Gastroesophageal sphincter (tissue), 4 donors: ENCODE measurements around the gene ANP32A. TPM values are rescaled to one million over a fixed set of nuclear protein-coding genes. Genes with fewer than 3 reads are reported as not detected.

ENCODE experiments used
- ATAC-seq: fragments of 150-250 bp; one replicate; pipeline ENCODE4 v1.9.1; 2016; ENCODE audit warnings: mild to moderate bottlenecking, moderate library complexity
- H3K27ac ChIP-seq, 4 donors: fragments of 200-600 bp; sonication (generic) in 3 of 4; 1 replicate in 3 of 4; 2 replicates in 1 of 4; pipeline ENCODE4 v1.5.1; 2016 to 2019
- H3K27me3 ChIP-seq: fragments of 200-600 bp; sonication (generic); one replicate; pipeline ENCODE4 v1.5.1; 2019
- H3K36me3 ChIP-seq, 2 donors: fragments of 200-600 bp; sonication (generic); one replicate each; pipeline ENCODE4 v1.5.1; 2019; ENCODE audit warnings: control low read depth in 1 of 2
- H3K4me1 ChIP-seq, 3 donors: fragments of 200-600 bp; sonication (generic); 1 replicate in 2 of 3; 2 replicates in 1 of 3; pipeline ENCODE4 v1.5.1; 2016 to 2019; ENCODE audit warnings: control low read depth in 2 of 3
- H3K4me3 ChIP-seq, 2 donors: fragments of 200-600 bp; sonication (generic); one replicate each; pipeline ENCODE4 v1.5.1; 2019; ENCODE audit warnings: mild to moderate bottlenecking in 1 of 2, moderate library complexity in 1 of 2
- H3K9me3 ChIP-seq, 3 donors: fragments of 200-600 bp; sonication (generic); one replicate each; pipeline ENCODE4 v1.5.1; 2017 to 2019; ENCODE audit warnings: control low read depth in 2 of 3
- CTCF ChIP-seq, 4 experiments: fragments of 200-600 bp in 2 of 4; fragments of 450-650 bp in 2 of 4; sonication (generic) in 1 of 4; IDR thresholded peaks; one replicate each; pipeline ENCODE4 v1.5.1; 2017 to 2019; ENCODE audit warnings: antibody characterized with exemption in 4 of 4, mild to moderate bottlenecking in 2 of 4, moderate library complexity in 2 of 4
- EP300 ChIP-seq: sonication (generic); formaldehyde crosslinking; IDR thresholded peaks from one replicate; pipeline ENCODE4 v1.6.1; 2017; ENCODE audit warnings: antibody characterized with exemption, mild to moderate bottlenecking
- POLR2A ChIP-seq, 2 donors: fragments of 450-650 bp; IDR thresholded peaks; one replicate each; pipeline ENCODE4 v1.6.1; 2017; ENCODE audit warnings: antibody characterized with exemption in 2 of 2, mild to moderate bottlenecking in 2 of 2, moderate library complexity in 1 of 2
- POLR2AphosphoS5 ChIP-seq: sonication (generic); formaldehyde crosslinking; IDR thresholded peaks from one replicate; pipeline ENCODE4 v1.6.1; 2017; ENCODE audit warnings: antibody characterized with exemption
- WGBS, 2 donors: methylation state at CpG; one replicate each; pipeline ENCODE4 v1.1.5; 2018; ENCODE audit warnings: low coverage in 1 of 2; 5-methylcytosine and 5-hydroxymethylcytosine counted together
- total RNA-seq, 4 donors: library from RNA; depleted of rRNA; stranded (reverse); fragments of >200 nt; gene quantifications; one replicate each; pipeline ENCODE4 v1.1.0, GENCODE V29; 2016

Gene ANP32A
- total RNA-seq, 4 donors from 2014 or later = 42.4 to 75.0 (median 55.6) TPM

DNA sequence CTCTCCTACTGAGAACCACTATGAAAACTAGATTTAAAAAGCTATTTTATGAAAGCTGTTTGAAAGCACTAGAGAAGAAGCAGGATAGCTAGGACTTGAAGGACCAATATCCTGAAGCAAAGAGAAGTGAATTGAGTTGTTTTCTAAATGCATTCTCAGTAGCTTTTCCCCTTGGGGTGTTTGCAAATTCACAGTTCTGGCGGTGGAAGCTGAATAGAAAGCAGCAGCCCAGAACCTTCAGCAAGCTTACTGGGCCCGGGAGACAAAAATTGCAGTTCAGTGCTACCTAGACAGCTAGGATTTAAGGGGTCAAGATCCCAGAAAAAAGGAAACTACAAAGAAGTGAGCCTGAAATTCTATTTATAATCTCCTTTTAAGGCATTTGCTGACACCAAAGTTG, 31.3 kb upstream of the ANP32A start:
- Histone ChIP-seq H3K27me3 (peaks cover 10% of the 10 kb centered on the region), H3K4me3 (no peak overlapping the region), H3K36me3 (no peaks in the 10 kb centered on the region), H3K4me1 (no peaks in the 10 kb centered on the region), H3K9me3 (peaks cover 0 to 11% (median 0%) of the 10 kb centered on the region in 3 donors), H3K27ac (no peak overlapping the region)
- TF ChIP-seq EP300 (no peak), POLR2AphosphoS5 (no peak), POLR2A (IDR thresholded peaks at IDR 0.05) (no peak), CTCF (IDR thresholded peaks at IDR 0.05) (no peak)
- WGBS, 2 donors = 61 to 87% methylated on average over 2 of the region's 2 CpGs
- ATAC-seq = no peak

DNA sequence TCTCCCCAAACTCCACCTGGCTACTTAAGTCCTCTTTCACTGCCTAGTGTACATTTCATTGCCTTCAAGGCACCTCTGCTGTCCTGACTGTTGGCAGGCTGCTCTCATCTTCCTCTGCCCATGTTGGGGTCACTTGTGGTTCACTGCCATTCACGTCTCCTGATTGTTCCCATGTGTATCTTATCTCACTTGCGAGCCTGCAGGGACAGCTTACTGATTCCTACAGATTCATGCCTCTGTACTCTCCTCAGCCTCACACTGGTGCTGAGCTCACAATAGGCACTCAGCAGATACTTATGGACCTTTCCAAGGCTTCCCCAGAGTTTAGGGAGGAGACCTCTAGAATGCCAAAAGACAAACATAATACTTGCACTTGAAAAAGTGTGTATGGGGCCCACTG, 28.8 kb upstream of the ANP32A start:
- ATAC-seq = no peak
- Histone ChIP-seq H3K9me3 (no peaks in the 10 kb centered on the region), H3K4me1 (no peaks in the 10 kb centered on the region), H3K27me3 (peaks cover 33% of the 10 kb centered on the region), H3K4me3 (no peak overlapping the region), H3K27ac (no peak overlapping the region), H3K36me3 (no peaks in the 10 kb centered on the region)
- TF ChIP-seq POLR2A (IDR thresholded peaks at IDR 0.05) (no peak), EP300 (no peak), CTCF (IDR thresholded peaks at IDR 0.05) (no peak), POLR2AphosphoS5 (no peak)
- WGBS, 2 donors = 60 to 86% methylated on average over 1 to 2 of the region's 2 CpGs

GRCh38 chr15:68846851-68847439, 26.2 kb upstream of the ANP32A start:
- H3K36me3 ChIP-seq = no peaks in the 10 kb centered on the region
- no peak overlapping the region for H3K4me3 ChIP-seq
- H3K27ac ChIP-seq = no peak overlapping the region
- H3K9me3 ChIP-seq = no peaks in the 10 kb centered on the region
- TF ChIP-seq CTCF (IDR thresholded peaks at IDR 0.05) (no peak), POLR2AphosphoS5 (no peak), POLR2A (IDR thresholded peaks at IDR 0.05) (no peak), EP300 (no peak)
- H3K27me3 ChIP-seq = peaks cover 50% of the 10 kb centered on the region
- no peak for ATAC-seq
- peaks cover 0 to 8% (median 0%) of the 10 kb centered on the region in 3 donors for H3K4me1 ChIP-seq
- WGBS, 2 donors = 91 to 100% methylated on average over 2 to 3 of the region's 3 CpGs

GRCh38 chr15:68844856-68845550, 24.3 kb upstream of the ANP32A start:
- TF ChIP-seq POLR2A (IDR thresholded peaks at IDR 0.05) (no peak), POLR2AphosphoS5 (no peak), CTCF (IDR thresholded peaks at IDR 0.05) (no peak), EP300 (no peak)
- H3K4me1 ChIP-seq = peaks cover 0 to 8% (median 0%) of the 10 kb centered on the region in 3 donors
- 65 to 68% methylated on average over 4 to 5 of the region's 5 CpGs for WGBS, 2 donors
- no peak overlapping the region for H3K27ac ChIP-seq
- H3K27me3 ChIP-seq = peaks cover 66% of the 10 kb centered on the region
- H3K9me3 ChIP-seq = no peaks in the 10 kb centered on the region
- no peak for ATAC-seq
- no peaks in the 10 kb centered on the region for H3K36me3 ChIP-seq
- no peak overlapping the region for H3K4me3 ChIP-seq
